Right lobe of liver (tissue), 4 donors: ENCODE data around the gene ERC2.

Experiments
- POLR2A ChIP-seq: fragments of 450-650 bp; IDR thresholded peaks from one replicate; pipeline ENCODE4 v1.6.1; 2017; ENCODE audit warnings: antibody characterized with exemption, mild to moderate bottlenecking
- TF ChIP-seq, protein P1 (sequence below), 4 donors: fragments of 200-600 bp in 3 of 4; fragments of 450-650 bp in 1 of 4; IDR thresholded peaks; one replicate each; pipeline versions ENCODE4 v1.5.1 to v1.8.0; 2016 to 2022; ENCODE audit warnings: antibody characterized with exemption in 4 of 4, mild to moderate bottlenecking in 2 of 4
- donor health status: DM: no; HTN: no; CAD: no.
- donor health status: DM: no; HTN: no; CAD: no.
- donor health status: DM: no; HTN: yes; CAD: no.

DNA sequence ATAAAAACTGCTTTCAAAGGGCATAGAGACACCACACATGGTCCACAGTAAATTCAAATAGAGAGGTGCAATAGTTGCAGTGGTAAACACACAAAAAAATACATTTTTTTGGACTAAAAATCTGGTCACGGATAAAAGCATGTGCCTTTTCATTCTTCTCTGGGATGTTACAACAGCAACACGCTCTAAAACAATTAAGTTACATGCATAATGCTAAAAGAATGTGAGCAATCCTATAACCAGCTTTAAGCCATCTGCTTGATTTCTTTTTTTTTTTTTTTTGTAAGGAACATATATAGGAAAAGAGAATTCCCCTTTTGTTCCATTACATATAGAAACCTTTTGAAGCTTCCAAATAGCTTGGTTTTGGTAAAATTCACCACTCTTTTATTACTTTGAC lies 1001.2 kb downstream of the ERC2 start:
- TF ChIP-seq, protein P1, sequence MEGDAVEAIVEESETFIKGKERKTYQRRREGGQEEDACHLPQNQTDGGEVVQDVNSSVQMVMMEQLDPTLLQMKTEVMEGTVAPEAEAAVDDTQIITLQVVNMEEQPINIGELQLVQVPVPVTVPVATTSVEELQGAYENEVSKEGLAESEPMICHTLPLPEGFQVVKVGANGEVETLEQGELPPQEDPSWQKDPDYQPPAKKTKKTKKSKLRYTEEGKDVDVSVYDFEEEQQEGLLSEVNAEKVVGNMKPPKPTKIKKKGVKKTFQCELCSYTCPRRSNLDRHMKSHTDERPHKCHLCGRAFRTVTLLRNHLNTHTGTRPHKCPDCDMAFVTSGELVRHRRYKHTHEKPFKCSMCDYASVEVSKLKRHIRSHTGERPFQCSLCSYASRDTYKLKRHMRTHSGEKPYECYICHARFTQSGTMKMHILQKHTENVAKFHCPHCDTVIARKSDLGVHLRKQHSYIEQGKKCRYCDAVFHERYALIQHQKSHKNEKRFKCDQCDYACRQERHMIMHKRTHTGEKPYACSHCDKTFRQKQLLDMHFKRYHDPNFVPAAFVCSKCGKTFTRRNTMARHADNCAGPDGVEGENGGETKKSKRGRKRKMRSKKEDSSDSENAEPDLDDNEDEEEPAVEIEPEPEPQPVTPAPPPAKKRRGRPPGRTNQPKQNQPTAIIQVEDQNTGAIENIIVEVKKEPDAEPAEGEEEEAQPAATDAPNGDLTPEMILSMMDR (IDR thresholded peaks at IDR 0.05) = no peak
- TF ChIP-seq POLR2A = no peak
